Retina (tissue), 1 donor: Measurements from ENCODE around the gene STX11.
"Not testable (repeated sequence)": the region's sequence is repeated elsewhere in the genome, so short reads cannot be mapped to it uniquely, and the experiment has no call there.

ENCODE experiments used
- DNase-seq: peaks from one replicate; pipeline ENCODE4 v3.0.0-alpha.2; 2016

STX11 gene

GRCh38 chr6:144178323-144178722, 28.0 kb downstream of the STX11 start:
- DNase-seq, result no peak

DNA sequence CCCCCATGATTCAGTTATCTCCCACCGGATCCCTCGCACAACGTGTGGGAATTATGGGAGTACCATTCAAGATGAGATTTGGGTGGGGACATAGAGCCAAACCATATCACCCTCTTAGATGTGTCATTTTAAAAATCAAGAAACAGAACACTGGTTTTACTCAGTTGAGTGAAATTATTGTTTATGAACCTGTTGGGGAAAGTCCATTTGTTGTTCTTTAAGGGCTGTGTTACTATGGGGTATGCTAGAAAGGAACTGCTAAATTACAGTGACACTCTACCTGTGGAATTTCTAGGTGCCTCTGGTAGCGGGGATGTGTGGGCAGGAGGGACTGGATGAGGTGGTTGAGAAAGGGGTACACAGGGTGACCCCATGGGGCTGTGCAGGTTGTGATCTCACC, 28.9 kb downstream of the STX11 start:
- no peak for DNase-seq

DNA sequence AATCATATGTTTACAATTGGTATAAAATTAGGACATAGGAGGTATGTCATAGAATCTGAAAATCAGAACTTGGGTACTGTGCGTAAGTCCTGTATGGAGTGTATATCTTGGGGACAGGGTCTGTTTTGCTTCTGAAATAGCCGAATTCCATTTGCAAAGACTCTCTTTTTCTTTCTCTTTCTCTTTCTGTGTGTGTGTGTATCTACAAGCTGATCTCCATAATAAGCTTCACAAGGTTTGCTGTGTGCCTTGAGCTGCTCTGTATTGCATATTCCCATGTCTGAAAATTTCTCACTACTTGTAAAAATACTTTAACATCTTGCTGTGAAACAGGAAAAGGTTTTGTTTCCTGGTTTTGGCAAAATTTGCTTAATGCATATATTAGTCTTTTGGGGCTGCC, 29.5 kb downstream of the STX11 start:
- DNase-seq, result no peak

- DNase-seq, result not testable (repeated sequence)
Measured at GRCh38 chr6:144180354-144180753, 30.0 kb downstream of the STX11 start.

DNA sequence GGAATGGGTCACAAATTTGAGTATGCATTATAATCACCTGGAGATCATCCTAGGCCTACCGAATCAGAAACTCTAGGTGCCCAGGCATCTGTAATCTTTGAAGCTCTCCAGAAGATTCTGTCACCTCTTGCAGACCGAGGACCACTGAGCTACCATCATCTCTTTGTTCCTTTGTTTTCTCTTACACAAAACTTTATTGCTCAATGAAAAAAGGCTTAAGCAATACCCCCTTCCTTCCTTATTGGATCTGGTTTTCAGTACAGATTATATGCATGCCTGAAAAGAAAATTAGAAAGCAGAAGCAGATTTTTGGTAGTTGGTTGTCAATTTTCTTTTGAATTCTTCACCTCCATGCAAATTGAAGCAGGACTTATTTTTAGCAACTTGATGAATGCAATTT, 31.3 kb downstream of the STX11 start:
- no peak for DNase-seq

DNA sequence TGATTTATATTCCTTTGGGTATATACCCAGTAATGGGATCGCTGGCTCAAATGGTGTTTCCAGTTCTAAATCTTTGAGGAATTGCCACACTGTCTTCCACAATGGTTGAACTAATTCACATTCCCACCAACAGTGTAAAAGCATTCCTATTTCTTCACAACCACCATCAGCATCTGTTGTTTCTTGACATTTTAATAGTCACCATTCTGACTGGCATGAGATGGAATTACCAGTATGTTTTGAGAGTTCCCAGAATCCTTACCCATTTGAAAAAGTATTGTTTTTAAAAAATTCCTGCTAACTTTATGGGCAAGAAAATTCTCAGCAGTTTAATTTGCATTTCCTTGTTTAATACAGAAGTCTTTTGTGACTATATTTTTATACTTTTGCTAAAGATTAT, 33.9 kb downstream of the STX11 start:
- DNase-seq, result not testable (repeated sequence)

DNA sequence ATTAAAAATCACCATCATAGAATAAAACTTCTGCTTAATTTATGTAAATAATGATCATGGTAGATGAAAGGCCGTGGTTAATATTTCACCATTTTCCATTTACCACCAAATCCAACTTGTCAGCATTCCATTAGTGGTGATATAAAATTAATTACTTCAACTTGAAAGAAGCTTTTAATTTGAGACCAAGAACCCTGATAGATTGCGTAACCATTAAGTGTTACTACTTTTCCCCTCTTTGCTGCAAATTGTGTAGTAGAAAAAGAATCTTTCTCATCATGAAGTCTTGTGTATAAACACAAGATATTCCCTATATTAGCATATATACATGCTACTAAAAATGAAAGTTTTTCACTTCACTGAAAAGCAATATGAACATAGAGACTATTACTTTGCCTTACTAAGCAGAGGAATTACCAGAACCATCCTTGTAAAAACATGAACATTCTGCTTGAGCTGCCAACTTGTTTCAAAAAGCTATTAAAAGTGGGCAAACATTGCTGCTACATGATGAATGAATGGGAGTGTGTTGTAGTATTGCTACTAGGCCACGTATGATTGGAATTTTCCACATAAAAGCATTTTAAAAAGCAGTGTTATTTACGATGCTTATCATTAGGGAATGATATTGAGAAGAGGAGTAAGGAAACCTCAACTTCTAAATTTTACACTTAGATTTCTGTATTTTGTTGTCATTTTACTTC, 35.0 kb downstream of the STX11 start:
- no peak for DNase-seq

- peak; percentile 3 for DNase-seq
Measured at GRCh38 chr6:144186817-144187625, 36.7 kb downstream of the STX11 start.

DNA sequence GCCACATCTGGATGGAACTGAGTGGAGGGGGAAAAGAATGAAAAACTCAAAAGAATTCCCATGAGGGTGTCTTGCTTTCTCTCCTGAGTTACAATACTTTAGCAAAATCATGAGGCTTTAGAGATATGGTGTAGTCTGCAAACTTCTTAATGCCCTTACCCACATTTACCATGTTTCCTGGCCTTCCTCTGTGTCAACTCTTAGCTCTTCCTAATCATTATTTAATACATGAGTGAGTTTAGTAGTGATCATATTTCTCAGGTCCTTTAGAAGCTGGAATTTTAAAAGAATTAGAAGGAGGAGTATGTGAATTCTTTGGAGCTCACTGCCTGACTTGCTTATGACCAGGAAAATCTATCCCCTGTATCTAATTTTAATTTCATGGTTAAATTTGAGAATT, 39.0 kb downstream of the STX11 start:
- no peak for DNase-seq

GRCh38 chr6:144190080-144190479, 39.8 kb downstream of the STX11 start:
- DNase-seq, result no peak

DNA sequence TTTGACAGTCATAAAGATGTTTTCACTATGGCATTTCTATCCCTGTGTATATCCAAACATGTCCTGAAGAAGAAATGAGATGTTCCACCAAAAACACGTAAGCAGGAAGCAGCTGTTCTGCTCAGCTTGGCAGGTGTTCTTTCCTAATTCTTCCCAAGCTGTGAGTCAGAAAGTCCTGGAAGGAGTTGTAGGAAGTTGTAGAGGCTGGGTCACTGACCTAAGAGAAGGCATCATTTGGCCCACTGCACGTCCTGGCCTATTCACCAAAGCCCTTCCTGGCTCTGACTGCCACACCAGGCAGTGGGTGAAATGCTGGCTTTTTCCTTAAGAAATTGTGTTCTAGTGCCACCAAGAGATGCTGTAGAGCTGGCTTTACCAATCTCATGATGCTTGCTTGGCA, 40.3 kb downstream of the STX11 start:
- no peak for DNase-seq

DNA sequence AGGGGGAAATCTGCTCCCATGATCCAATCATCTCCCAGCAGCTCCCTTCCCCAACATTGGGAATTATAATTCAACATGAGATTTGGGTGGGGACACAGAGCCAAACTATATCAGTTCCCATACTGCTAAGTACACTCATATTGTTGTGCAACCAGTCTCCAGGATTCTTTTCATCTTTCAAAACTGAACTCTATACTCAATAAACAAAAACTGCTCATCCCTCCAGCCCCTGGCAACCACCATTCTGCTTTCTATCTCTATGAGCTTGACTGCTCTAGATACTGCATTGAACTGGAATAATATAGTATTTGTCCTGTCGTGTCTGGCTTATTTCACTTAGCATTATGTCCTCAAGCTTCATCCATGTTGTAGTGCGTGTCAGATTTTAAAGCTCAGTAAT, 42.9 kb downstream of the STX11 start:
- no peak for DNase-seq

DNA sequence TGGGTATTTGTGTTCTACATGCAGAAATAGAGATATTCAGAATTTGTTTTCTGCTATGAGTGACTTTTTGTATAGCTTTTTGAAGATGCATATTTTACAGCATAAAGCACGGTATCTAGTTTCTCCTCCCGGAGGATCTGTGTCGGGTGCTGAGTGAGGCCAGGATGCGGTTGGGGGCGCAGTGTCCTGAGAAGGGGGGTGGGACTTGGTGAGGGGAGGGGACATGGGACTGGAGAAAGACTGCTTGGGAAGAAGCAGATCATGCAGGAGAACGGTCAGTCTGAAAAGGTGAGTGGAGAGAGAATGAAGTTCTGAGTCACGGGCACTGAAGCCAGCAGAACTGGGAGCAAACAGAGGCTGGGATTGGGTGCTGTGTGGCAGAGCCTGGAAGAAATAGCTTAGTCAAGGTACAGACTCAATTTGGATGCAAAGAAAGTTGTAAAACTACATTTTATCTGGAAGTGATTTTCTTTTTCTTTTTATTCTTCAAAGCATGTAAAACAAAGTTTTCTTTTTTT, 44.0 kb downstream of the STX11 start:
- no peak for DNase-seq

GRCh38 chr6:144195671-144196270, 45.5 kb downstream of the STX11 start:
- no peak for DNase-seq

DNA sequence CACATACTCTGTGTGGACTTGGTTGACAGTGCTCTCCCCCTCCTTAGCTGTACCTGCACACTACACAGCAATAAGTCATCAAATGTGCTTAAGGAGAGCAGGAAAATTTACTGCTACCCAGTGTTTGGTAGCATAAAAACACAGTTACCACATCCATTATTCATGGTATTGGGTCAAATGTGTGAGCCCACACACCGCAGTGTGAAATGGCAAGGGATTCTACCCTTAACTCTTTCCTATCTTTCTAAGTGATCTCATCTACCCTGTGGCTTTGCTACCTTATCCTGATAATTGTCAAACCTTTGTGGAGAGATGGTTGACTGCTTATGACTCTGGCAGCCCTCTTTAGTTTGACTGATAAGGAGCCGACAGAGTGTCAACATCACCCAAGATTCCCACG, 47.6 kb downstream of the STX11 start:
- no peak for DNase-seq

GRCh38 chr6:144202879-144203468, 52.7 kb downstream of the STX11 start:
- DNase-seq, result no peak

- DNase-seq, result no peak
Measured at GRCh38 chr6:144211160-144211559, 60.8 kb downstream of the STX11 start.

DNA sequence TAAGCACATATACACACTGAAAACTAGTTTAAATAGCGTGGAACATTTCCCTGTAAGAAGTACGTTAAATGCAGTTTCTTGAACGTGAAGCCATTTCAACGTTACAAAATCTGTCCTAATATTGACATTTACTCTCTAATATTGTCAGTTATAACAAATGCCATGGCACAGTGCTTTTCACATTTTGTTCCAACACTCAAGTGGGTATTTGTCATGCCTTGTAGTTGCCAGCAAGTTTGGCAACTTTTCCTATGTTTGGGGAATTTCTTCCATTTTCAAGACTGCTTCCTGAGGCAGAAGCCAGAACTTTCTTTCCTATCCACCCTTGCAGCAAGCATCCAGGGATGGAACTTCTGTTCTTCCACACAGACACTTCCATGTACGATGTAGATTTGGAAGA, 63.0 kb downstream of the STX11 start:
- DNase-seq, result no peak

- no peak for DNase-seq
Measured at GRCh38 chr6:144214029-144214428, 63.7 kb downstream of the STX11 start.

GRCh38 chr6:144214622-144215401, 64.5 kb downstream of the STX11 start:
- DNase-seq, result no peak

- DNase-seq, result no peak
Measured at GRCh38 chr6:144215402-144215931, 65.2 kb downstream of the STX11 start.

DNA sequence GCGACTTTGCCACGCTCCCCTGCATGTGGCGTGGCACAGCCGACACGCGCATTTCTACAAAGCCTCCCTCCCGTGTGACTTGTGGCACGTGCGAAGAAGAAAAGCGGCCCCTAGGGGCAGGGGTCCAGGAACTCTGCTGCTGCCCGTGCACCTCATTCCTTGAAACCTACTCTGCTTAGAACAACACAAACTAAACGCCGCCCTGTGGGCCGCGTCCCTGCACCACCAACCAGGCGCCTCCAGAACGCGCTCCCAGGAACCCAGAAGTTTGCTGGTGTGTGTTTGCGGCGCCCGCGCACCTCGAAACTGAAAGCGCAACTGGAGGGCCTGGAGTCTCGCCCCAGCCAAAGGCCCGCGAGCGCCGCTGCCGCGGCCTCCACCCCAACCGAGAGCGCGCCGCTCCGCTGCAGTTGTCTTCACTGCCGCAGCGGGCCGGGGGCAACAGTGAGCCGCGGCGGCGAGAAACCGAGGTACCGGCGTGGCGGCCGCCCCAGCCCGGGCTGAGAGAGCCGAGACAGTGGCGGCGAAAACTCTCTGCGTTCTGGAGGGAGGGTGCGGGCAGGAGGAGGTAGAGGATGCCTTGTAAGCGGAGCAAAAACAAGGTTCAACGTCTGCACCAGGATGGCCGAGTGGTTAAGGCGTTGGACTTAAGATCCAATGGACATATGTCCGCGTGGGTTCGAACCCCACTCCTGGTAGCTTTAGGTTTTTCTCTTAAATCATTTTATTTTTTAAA, 65.8 kb downstream of the STX11 start:
- peak; percentile 100 for DNase-seq
